T-cell (primary cell): ENCODE results near the gene CFAP126. TPM values are rescaled to one million over a fixed set of nuclear protein-coding genes. Genes with fewer than 3 reads are reported as not detected.
"Not testable (repeated sequence)": the region's sequence is repeated elsewhere in the genome, so short reads cannot be mapped to it uniquely, and the experiment has no call there.

Experiments
- ATAC-seq, 4 experiments: fragments of 200-7000 bp in 3 of 4; fragments of 150-1000 bp in 1 of 4; cut with Tn5 transposase; replicated peaks in 1 of 4; 1 replicate in 3 of 4; 2 replicates in 1 of 4; pipeline ENCODE4 v1.10.0; 2021; ENCODE audit warnings: moderate library complexity in 3 of 4, mild to moderate bottlenecking in 2 of 4, moderate number of reproducible peaks in 1 of 4
- CTCF ChIA-PET, 2 donors: fragments of 300-600 bp; sonication (Branson Sonifier 250); formaldehyde crosslinking; loops; one replicate each; lab custom pipeline; 2022; ENCODE audit warnings: antibody characterized with exemption in 2 of 2; lab: Charles Lee
- POLR2A ChIA-PET, 2 donors: fragments of 300-600 bp; sonication (Branson Sonifier 250); formaldehyde crosslinking; loops; one replicate each; lab custom pipeline; 2022; ENCODE audit warnings: antibody characterized with exemption in 2 of 2; lab: Charles Lee
- DNase-seq, 35 experiments: peaks; one replicate each; pipeline versions ENCODE4 v3.0.0 to v3.0.0-alpha.2; 2013 to 2023
- H3K27ac ChIP-seq: one replicate; pipeline ENCODE4 v1.5.1; 2013; ENCODE audit warnings: low read length
- H3K27me3 ChIP-seq, 2 experiments: replicated peaks in 1 of 2; 1 replicate in 1 of 2; 2 replicates in 1 of 2; pipeline versions ENCODE4 v1.6.1 to v1.7.0; 2013; ENCODE audit warnings: low read length in 1 of 2, mixed read lengths in 1 of 2; ENCODE audit not compliant: control insufficient read depth in 2 of 2, insufficient read depth in 2 of 2; ENCODE audit errors: extremely low read depth in 1 of 2
- H3K36me3 ChIP-seq, 2 donors: 1 replicate in 1 of 2; 2 replicates in 1 of 2; pipeline versions ENCODE4 v1.6.1 to v1.7.0; 2013; ENCODE audit warnings: low read length in 1 of 2; ENCODE audit not compliant: control insufficient read depth in 2 of 2, insufficient read depth in 1 of 2; ENCODE audit errors: extremely low read depth in 1 of 2
- H3K4me1 ChIP-seq, 2 experiments: 1 replicate in 1 of 2; 2 replicates in 1 of 2; pipeline versions ENCODE4 v1.6.1 to v1.7.0; 2013; ENCODE audit warnings: low read length in 2 of 2, mixed read lengths in 1 of 2; ENCODE audit not compliant: insufficient read depth in 2 of 2, control insufficient read depth in 1 of 2; ENCODE audit errors: extremely low read depth in 1 of 2
- H3K4me3 ChIP-seq, 2 donors: 1 replicate in 1 of 2; 2 replicates in 1 of 2; pipeline versions ENCODE4 v1.5.1 to v1.7.0; 2013; ENCODE audit warnings: mild to moderate bottlenecking in 2 of 2, low read length in 1 of 2, moderate library complexity in 1 of 2; ENCODE audit not compliant: control insufficient read depth in 1 of 2; ENCODE audit errors: extremely low read depth in 1 of 2
- H3K9me3 ChIP-seq: 2 replicates; pipeline ENCODE4 v1.7.0; 2013
- H3K27ac Mint-ChIP-seq, 2 donors: one replicate each; pipeline ENCODE4 v1.8.0; 2020 to 2021; ENCODE audit warnings: mild to moderate bottlenecking in 2 of 2, mixed read lengths in 2 of 2
- H3K27me3 Mint-ChIP-seq, 2 donors: one replicate each; pipeline ENCODE4 v1.8.0; 2021 to 2022; ENCODE audit warnings: mixed read lengths in 2 of 2
- H3K36me3 Mint-ChIP-seq: one replicate; pipeline ENCODE4 v1.8.0; 2021; ENCODE audit warnings: mixed read lengths
- H3K4me1 Mint-ChIP-seq, 3 donors: one replicate each; pipeline ENCODE4 v1.8.0; 2020 to 2022; ENCODE audit warnings: mixed read lengths in 3 of 3, mild to moderate bottlenecking in 1 of 3
- H3K4me3 Mint-ChIP-seq, 3 donors: one replicate each; pipeline ENCODE4 v1.8.0; 2020 to 2022; ENCODE audit warnings: mild to moderate bottlenecking in 3 of 3, mixed read lengths in 3 of 3, moderate library complexity in 3 of 3
- H3K9me3 Mint-ChIP-seq, 3 donors: one replicate each; pipeline ENCODE4 v1.8.0; 2020 to 2022; ENCODE audit warnings: mixed read lengths in 3 of 3
- WGBS: methylation state at CpG from one replicate; pipeline ENCODE4 v1.1.5; 2013; ENCODE audit warnings: missing lambda C conversion rate; ENCODE audit not compliant: insufficient coverage; 5-methylcytosine and 5-hydroxymethylcytosine counted together
- total RNA-seq, 35 experiments: library from RNA in 6 of 35; stranded (reverse) in 6 of 35; fragments of 120-200 nt in 1 of 35; gene quantifications; one replicate each; pipeline versions ENCODE4 v1.2.1 to v1.2.4 and lab custom pipeline; 2013 to 2026

CFAP126 gene
- total RNA-seq: not detected
- not detected for total RNA-seq (2013)
- 0 to 0.43 (median 0) reads per million in 29 experiments for total RNA-seq (lab: John Stamatoyannopoulos, UW)

- H3K27me3 Mint-ChIP-seq: no peaks in the 10 kb centered on the region
- H3K27me3 ChIP-seq: no peaks in the 10 kb centered on the region
- H3K36me3 ChIP-seq: peaks cover 0 to 22% of the 10 kb centered on the region in 2 donors
- peak within 1 kb of the TSS; percentile 60 to 68 for H3K27ac Mint-ChIP-seq
- no peak within 1 kb of the TSS for H3K4me3 ChIP-seq
- ATAC-seq (peak; percentile 89 to 100 (median 92)), DNase-seq (peak in 32 of 35 experiments; percentile 9 to 77 (median 51))
- no peaks in the 10 kb centered on the region for H3K4me1 ChIP-seq
- H3K9me3 ChIP-seq: no peaks in the 10 kb centered on the region
- H3K4me3 Mint-ChIP-seq: no peak within 1 kb of the TSS
- peak within 1 kb of the TSS; percentile 48 for H3K27ac ChIP-seq
- WGBS: no CpG with 5 or more reads among the region's 6 CpGs
- POLR2A ChIA-PET: no interaction called here
- no peaks in the 10 kb centered on the region for H3K9me3 Mint-ChIP-seq
- H3K4me1 Mint-ChIP-seq: peaks cover 8 to 16% (median 8%) of the 10 kb centered on the region in 3 donors
- peaks cover 27% of the 10 kb centered on the region for H3K36me3 Mint-ChIP-seq
- CTCF ChIA-PET: interaction anchor here in 1 of 2 donors (1.0 to 1.9 kb wide), 4 partner anchors 15 to 166 kb away, joined by 3 to 8 read pairs (median 6); partner anchors contain the start of genes NDUFS2 and TOMM40L
Observed at GRCh38 chr1:161367684-161368400, at the start of gene CFAP126. Gene CFAP126, minus strand, starts transcription at chr1:161367876. Its CDS starts 8 bp downstream, at chr1:161367868.

GRCh38 chr1:161413050-161413449, 45.4 kb upstream of the CFAP126 start:
- H3K4me1 ChIP-seq, H3K36me3 Mint-ChIP-seq, H3K27ac ChIP-seq, H3K4me3 ChIP-seq, POLR2A ChIA-PET, H3K27me3 ChIP-seq, H3K36me3 ChIP-seq, H3K9me3 Mint-ChIP-seq, H3K27me3 Mint-ChIP-seq, H3K27ac Mint-ChIP-seq, ATAC-seq, H3K9me3 ChIP-seq, DNase-seq, H3K4me3 Mint-ChIP-seq, CTCF ChIA-PET: not testable (repeated sequence)
- peaks cover 17 to 19% (median 17%) of the 10 kb centered on the region in 3 donors for H3K4me1 Mint-ChIP-seq
- 92% methylated on average over 4 of the region's 7 CpGs for WGBS

- WGBS: no CpG with 5 or more reads among the region's 4 CpGs
- CTCF ChIA-PET, H3K36me3 ChIP-seq, H3K9me3 ChIP-seq, H3K4me3 ChIP-seq, POLR2A ChIA-PET, ATAC-seq, DNase-seq, H3K27me3 ChIP-seq, H3K9me3 Mint-ChIP-seq, H3K4me1 ChIP-seq, H3K27me3 Mint-ChIP-seq: not testable (repeated sequence)
- H3K4me3 Mint-ChIP-seq: peak overlapping the region in 1 of 3 donors; percentile 52
- peak overlapping the region; percentile 55 to 83 for H3K27ac Mint-ChIP-seq
- H3K4me1 Mint-ChIP-seq: peaks cover 19 to 23% (median 20%) of the 10 kb centered on the region in 3 donors
- H3K27ac ChIP-seq: peak overlapping the region; percentile 74
- H3K36me3 Mint-ChIP-seq: peaks cover 10% of the 10 kb centered on the region
Observed at GRCh38 chr1:161410636-161410970, 42.9 kb upstream of the CFAP126 start.

GRCh38 chr1:161409848-161410635, 42.4 kb upstream of the CFAP126 start:
- H3K27me3 ChIP-seq, H3K36me3 ChIP-seq, H3K4me1 ChIP-seq, H3K9me3 Mint-ChIP-seq, H3K27me3 Mint-ChIP-seq, POLR2A ChIA-PET, H3K9me3 ChIP-seq, H3K4me3 ChIP-seq, CTCF ChIA-PET: not testable (repeated sequence)
- peak in 1 of 35 experiments; percentile 19 for DNase-seq
- 64% methylated on average over 9 of the region's 13 CpGs for WGBS
- H3K27ac Mint-ChIP-seq: peak overlapping the region; percentile 83 to 84
- peaks cover 19 to 23% (median 20%) of the 10 kb centered on the region in 3 donors for H3K4me1 Mint-ChIP-seq
- peak in 2 of 4 experiments; percentile 19 to 52 for ATAC-seq
- peak overlapping the region; percentile 31 to 52 (median 43) for H3K4me3 Mint-ChIP-seq
- H3K36me3 Mint-ChIP-seq: peaks cover 16% of the 10 kb centered on the region
- peak overlapping the region; percentile 74 for H3K27ac ChIP-seq

- Mint-ChIP-seq H3K27ac (no peak overlapping the region), H3K36me3 (peaks cover 16% of the 10 kb centered on the region), H3K9me3 (no peaks in the 10 kb centered on the region), H3K4me3 (no peak overlapping the region), H3K27me3 (peaks cover 2 to 5% of the 10 kb centered on the region in 2 donors), H3K4me1 (peaks cover 28 to 31% (median 29%) of the 10 kb centered on the region in 3 donors)
- POLR2A ChIA-PET: no interaction called here
- CTCF ChIA-PET: interaction anchor here (0.5 to 0.6 kb wide), 2 partner anchors 7 to 17 kb away, joined by 3 to 4 read pairs; no protein-coding TSS in a partner anchor
- Histone ChIP-seq H3K4me1 (peaks cover 0 to 10% of the 10 kb centered on the region in 2 experiments), H3K9me3 (no peaks in the 10 kb centered on the region), H3K27me3 (no peaks in the 10 kb centered on the region), H3K36me3 (no peaks in the 10 kb centered on the region), H3K4me3 (no peak overlapping the region), H3K27ac (no peak overlapping the region)
- DNase-seq (no peak), ATAC-seq (no peak)
- 93% methylated on average over 3 of the region's 3 CpGs for WGBS
Observed at GRCh38 chr1:161408429-161409052, 40.9 kb upstream of the CFAP126 start.

GRCh38 chr1:161407451-161407985, 39.8 kb upstream of the CFAP126 start:
- Mint-ChIP-seq H3K36me3 (peaks cover 16% of the 10 kb centered on the region), H3K4me1 (peaks cover 33 to 39% (median 37%) of the 10 kb centered on the region in 3 donors), H3K27ac (no peak overlapping the region), H3K4me3 (no peak overlapping the region), H3K9me3 (no peaks in the 10 kb centered on the region), H3K27me3 (peaks cover 2 to 6% of the 10 kb centered on the region in 2 donors)
- Histone ChIP-seq H3K4me3 (no peak overlapping the region), H3K27me3 (no peaks in the 10 kb centered on the region), H3K9me3 (no peaks in the 10 kb centered on the region), H3K27ac (no peak overlapping the region), H3K4me1 (peaks cover 0 to 10% of the 10 kb centered on the region in 2 experiments), H3K36me3 (no peaks in the 10 kb centered on the region)
- DNase-seq: no peak
- ATAC-seq: no peak
- ChIA-PET POLR2A (no interaction called here), CTCF (no interaction called here)
- 100% methylated on average over 3 of the region's 6 CpGs for WGBS
